Stomach (tissue), 4 donors: ENCODE data around the gene FBXL4.

Experiments used
- POLR2A ChIP-seq, 4 donors: fragments of 450-650 bp; IDR thresholded peaks; one replicate each; pipeline ENCODE4 v1.6.1; 2016; ENCODE audit warnings: antibody characterized with exemption in 4 of 4, control low read depth in 2 of 4, mild to moderate bottlenecking in 1 of 4, moderate library complexity in 1 of 4
- POLR2AphosphoS5 ChIP-seq, 3 donors: sonication (generic); formaldehyde crosslinking; IDR thresholded peaks; one replicate each; pipeline ENCODE4 v1.6.1; 2016; ENCODE audit warnings: antibody characterized with exemption in 3 of 3
- TF ChIP-seq, protein P1 (sequence below), 7 experiments: fragments of 450-650 bp in 4 of 7; fragments of 200-600 bp in 3 of 7; sonication (generic) in 3 of 7; IDR thresholded peaks; one replicate each; pipeline ENCODE4 v1.5.1; 2016 to 2019; ENCODE audit warnings: antibody characterized with exemption in 7 of 7, control low read depth in 2 of 7, mild to moderate bottlenecking in 1 of 7

DNA sequence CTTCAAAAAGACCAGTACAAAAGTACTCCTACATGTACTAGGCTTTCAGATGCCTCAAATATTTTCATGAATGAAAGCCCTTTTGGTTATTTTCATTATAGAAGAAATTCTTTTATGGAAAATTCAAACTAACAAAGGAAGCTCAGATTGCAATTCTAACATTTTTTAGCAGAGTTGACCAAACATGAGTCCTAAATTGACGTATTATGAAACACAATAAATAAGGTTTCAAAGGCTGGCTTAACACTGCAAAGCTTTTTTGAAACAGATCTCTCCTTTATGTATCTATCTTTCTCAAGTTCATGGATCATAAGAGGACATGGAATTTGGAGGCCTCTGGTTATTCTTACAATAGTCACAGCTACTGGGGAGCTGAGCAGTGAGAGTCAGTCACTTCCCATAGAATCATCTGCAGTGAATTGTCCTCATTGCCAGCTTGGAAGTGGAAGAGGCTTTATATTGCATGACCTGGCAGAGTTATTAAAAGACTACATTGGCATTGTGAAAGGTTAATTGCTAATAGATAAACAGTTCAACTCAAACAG is 38.4 kb upstream of the FBXL4 start:
- TF ChIP-seq, protein P1, sequence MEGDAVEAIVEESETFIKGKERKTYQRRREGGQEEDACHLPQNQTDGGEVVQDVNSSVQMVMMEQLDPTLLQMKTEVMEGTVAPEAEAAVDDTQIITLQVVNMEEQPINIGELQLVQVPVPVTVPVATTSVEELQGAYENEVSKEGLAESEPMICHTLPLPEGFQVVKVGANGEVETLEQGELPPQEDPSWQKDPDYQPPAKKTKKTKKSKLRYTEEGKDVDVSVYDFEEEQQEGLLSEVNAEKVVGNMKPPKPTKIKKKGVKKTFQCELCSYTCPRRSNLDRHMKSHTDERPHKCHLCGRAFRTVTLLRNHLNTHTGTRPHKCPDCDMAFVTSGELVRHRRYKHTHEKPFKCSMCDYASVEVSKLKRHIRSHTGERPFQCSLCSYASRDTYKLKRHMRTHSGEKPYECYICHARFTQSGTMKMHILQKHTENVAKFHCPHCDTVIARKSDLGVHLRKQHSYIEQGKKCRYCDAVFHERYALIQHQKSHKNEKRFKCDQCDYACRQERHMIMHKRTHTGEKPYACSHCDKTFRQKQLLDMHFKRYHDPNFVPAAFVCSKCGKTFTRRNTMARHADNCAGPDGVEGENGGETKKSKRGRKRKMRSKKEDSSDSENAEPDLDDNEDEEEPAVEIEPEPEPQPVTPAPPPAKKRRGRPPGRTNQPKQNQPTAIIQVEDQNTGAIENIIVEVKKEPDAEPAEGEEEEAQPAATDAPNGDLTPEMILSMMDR (IDR thresholded peaks at IDR 0.05): no peak
- TF ChIP-seq POLR2AphosphoS5 (IDR thresholded peaks at IDR 0.05) (no peak), POLR2A (IDR thresholded peaks at IDR 0.05) (no peak)
